ENCODE results near the gene CDKAL1. TPM values are rescaled to one million over a fixed set of nuclear protein-coding genes. Genes with fewer than 3 reads are reported as not detected.

CDKAL1 gene
- total and polyA plus RNA-seq, 11 donors: 3.2 to 14.3 (median 9.3) TPM

DNA sequence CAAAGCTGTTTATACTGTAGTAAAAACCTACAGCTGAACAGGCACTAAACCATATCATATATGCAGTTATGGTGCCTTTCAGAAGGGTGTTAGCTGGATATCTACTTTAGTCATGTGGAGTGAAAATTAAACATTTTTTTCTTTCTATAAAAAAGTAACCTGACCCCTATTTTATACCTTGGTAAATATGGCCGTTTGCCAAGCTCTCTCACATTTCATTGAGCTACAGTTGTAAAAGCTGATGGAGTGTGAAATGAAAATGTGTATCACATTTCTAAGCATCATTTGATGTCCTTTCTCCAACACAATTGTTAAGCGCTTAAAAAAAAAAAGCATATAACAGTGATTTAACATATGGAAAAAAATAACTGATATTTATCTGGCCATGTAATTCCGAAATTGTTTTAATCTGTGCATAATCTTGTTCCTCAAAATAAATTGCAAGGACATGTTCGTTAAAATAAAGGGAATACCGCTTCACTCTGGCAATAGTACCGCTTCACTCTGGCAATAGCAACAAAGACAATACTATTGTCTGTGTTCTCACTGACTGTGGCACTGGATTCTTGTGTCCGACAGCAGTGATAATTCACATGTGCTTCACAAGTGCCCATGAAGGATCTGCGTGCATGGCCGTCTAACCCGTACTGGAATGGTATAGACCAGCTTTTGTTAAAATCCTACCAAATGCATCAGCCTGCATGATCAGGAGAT is 667.5 kb downstream of the CDKAL1 start:
- no peak for TF ChIP-seq CTCF (IDR thresholded peaks at IDR 0.05)
- TF ChIP-seq POLR2A (IDR thresholded peaks at IDR 0.05): no peak
- Histone ChIP-seq H3K9me3 (peaks cover 0 to 4% (median 0%) of the 10 kb centered on the region in 12 donors), H3K36me3 (peaks cover 0 to 7% (median 0%) of the 10 kb centered on the region in 9 donors), H3K27me3 (no peaks in the 10 kb centered on the region), H3K4me3 (no peak overlapping the region), H3K4me1 (peaks cover 0 to 17% (median 0%) of the 10 kb centered on the region in 12 donors), H3K27ac (no peak overlapping the region)
- intact Hi-C loops (cut with DNase I): no loop called here
- no peak for DNase-seq
- no peak for ATAC-seq
- WGBS, 4 donors: 93 to 95% (median 93%) methylated on average over 10 of the region's 10 CpGs

DNA sequence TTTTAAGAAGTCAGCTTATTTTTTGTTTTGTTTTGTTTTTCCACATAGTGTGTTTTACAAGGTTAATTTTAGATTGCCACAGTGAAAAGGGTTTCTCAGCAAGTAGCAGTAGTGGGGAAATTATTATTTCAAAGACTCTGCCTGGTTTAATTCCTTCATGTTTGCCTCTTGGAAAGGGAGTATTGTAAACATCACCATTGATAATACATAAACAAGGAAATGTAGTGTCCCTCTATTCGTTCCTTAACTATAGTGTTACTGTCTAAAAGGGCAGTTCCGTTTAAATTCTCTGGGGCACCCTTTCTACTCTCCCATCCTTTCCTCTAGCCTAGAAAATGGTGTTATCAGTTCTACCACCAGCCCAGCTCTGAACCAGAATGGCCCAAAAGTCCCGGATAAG is 668.3 kb downstream of the CDKAL1 start:
- intact Hi-C loops (cut with DNase I): no loop called here
- H3K27ac ChIP-seq: no peak overlapping the region
- H3K4me3 ChIP-seq: no peak overlapping the region
- peaks cover 0 to 17% (median 0%) of the 10 kb centered on the region in 12 donors for H3K4me1 ChIP-seq
- ATAC-seq: no peak
- 81 to 89% (median 85%) methylated on average over 3 of the region's 3 CpGs for WGBS, 4 donors
- H3K27me3 ChIP-seq: no peaks in the 10 kb centered on the region
- DNase-seq: no peak
- no peak for TF ChIP-seq POLR2A (IDR thresholded peaks at IDR 0.05)
- no peak for TF ChIP-seq CTCF (IDR thresholded peaks at IDR 0.05)
- H3K36me3 ChIP-seq: peaks cover 0 to 7% (median 0%) of the 10 kb centered on the region in 9 donors
- peaks cover 0 to 4% (median 0%) of the 10 kb centered on the region in 12 donors for H3K9me3 ChIP-seq

- Histone ChIP-seq H3K27ac (no peak overlapping the region), H3K4me1 (peaks cover 0 to 7% (median 0%) of the 10 kb centered on the region in 12 donors), H3K9me3 (peaks cover 0 to 4% (median 0%) of the 10 kb centered on the region in 12 donors), H3K36me3 (peaks cover 0 to 7% (median 0%) of the 10 kb centered on the region in 9 donors), H3K4me3 (no peak overlapping the region), H3K27me3 (no peaks in the 10 kb centered on the region)
- TF ChIP-seq POLR2A (IDR thresholded peaks at IDR 0.05): no peak
- no peak for TF ChIP-seq CTCF (IDR thresholded peaks at IDR 0.05)
- no peak for DNase-seq
- intact Hi-C loops (cut with DNase I): no loop called here
- ATAC-seq: no peak
- WGBS, 4 donors: 52 to 96% (median 78%) methylated on average over 3 of the region's 3 CpGs
Measured at GRCh38 chr6:21204951-21205350, 670.7 kb downstream of the CDKAL1 start.

DNA sequence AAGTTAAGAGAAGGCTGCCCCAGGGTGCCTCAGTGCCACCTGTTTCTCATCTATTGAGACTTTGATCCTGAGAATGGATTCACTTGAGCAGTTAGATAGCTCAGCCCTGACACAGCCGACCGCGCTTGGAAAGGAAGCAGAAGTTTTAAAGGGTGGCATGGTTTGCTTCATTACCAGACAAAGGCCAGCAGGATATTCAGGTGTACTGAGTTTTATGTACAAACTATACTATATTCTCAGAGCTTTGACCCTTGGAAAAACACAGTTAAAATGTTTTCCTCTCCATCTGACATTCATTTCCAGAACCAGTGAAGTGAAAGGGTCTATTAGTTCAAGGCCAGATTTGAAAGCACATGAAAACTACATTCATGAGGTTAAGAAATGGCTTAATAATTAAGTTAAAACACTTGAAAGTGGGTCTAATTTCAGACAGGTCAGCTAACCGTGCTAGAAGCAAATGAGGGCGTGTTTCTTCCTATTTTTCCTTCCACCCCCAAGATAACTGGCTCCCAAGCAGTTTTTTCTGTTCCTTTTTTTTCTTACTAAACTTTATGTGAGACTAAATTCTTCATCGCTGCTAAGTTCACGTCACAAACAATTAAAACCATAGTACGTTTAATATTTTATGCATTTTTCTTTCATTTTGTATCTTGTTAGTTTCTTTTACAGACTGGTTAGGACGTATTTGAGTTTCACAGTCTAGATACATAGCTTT is 674.0 kb downstream of the CDKAL1 start:
- intact Hi-C loops (cut with DNase I): no loop called here
- no peak overlapping the region for H3K27ac ChIP-seq
- no peaks in the 10 kb centered on the region for H3K27me3 ChIP-seq
- peaks cover 0 to 4% (median 0%) of the 10 kb centered on the region in 9 donors for H3K36me3 ChIP-seq
- ATAC-seq (no peak), DNase-seq (no peak)
- H3K4me3 ChIP-seq: no peak overlapping the region
- peaks cover 0 to 8% (median 0%) of the 10 kb centered on the region in 12 donors for H3K9me3 ChIP-seq
- 79 to 93% (median 90%) methylated on average over 9 of the region's 9 CpGs for WGBS, 4 donors
- no peaks in the 10 kb centered on the region for H3K4me1 ChIP-seq
- TF ChIP-seq CTCF (IDR thresholded peaks at IDR 0.05) (no peak), POLR2A (IDR thresholded peaks at IDR 0.05) (no peak)
